Body of pancreas (tissue), 4 donors: ENCODE results near the gene OLA1. TPM values are rescaled to one million over a fixed set of nuclear protein-coding genes. Genes with fewer than 3 reads are reported as not detected.
"Not testable (repeated sequence)": the region's sequence is repeated elsewhere in the genome, so short reads cannot be mapped to it uniquely, and the experiment has no call there.

Experiments used
- ATAC-seq: fragments of 150-250 bp; one replicate; pipeline ENCODE4 v1.9.1; 2016
- DNase-seq, 4 donors: peaks; one replicate each; pipeline ENCODE4 v3.0.0-alpha.2; 2019
- H3K27ac ChIP-seq, 4 donors: fragments of 200-600 bp; sonication (generic); 1 replicate in 3 of 4; 2 replicates in 1 of 4; pipeline versions ENCODE4 v1.5.1 to v1.6.1; 2016 to 2019; ENCODE audit warnings: mild to moderate bottlenecking in 1 of 4, mixed read lengths in 1 of 4, moderate library complexity in 1 of 4
- H3K27me3 ChIP-seq, 2 donors: fragments of 200-600 bp; sonication (generic); one replicate each; pipeline ENCODE4 v1.6.0; 2016; ENCODE audit warnings: mild to moderate bottlenecking in 1 of 2
- H3K36me3 ChIP-seq, 2 donors: fragments of 200-600 bp; sonication (generic); replicated peaks in 1 of 2; 2 replicates each; pipeline ENCODE4 v1.5.1; 2016; ENCODE audit warnings: low read depth in 2 of 2; ENCODE audit not compliant: insufficient read depth in 1 of 2
- H3K4me1 ChIP-seq: fragments of 200-600 bp; sonication (generic); one replicate; pipeline ENCODE4 v1.6.0; 2016
- H3K4me3 ChIP-seq, 2 donors: fragments of 200-600 bp; sonication (generic); 1 replicate in 1 of 2; 2 replicates in 1 of 2; pipeline ENCODE4 v1.5.1; 2016 to 2019
- H3K9me3 ChIP-seq, 3 donors: fragments of 200-600 bp; sonication (generic); 1 replicate in 2 of 3; 2 replicates in 1 of 3; pipeline ENCODE4 v1.5.1; 2016
- CTCF ChIP-seq, 7 experiments: fragments of 450-650 bp in 4 of 7; fragments of 200-600 bp in 3 of 7; sonication (generic) in 3 of 7; IDR thresholded peaks; one replicate each; pipeline ENCODE4 v1.5.1; 2016 to 2019; ENCODE audit warnings: antibody characterized with exemption in 7 of 7
- POLR2A ChIP-seq, 3 donors: fragments of 450-650 bp; IDR thresholded peaks; one replicate each; pipeline ENCODE4 v1.6.1; 2016; ENCODE audit warnings: antibody characterized with exemption in 3 of 3, mild to moderate bottlenecking in 2 of 3
- WGBS, 2 donors: methylation state at CpG; one replicate each; pipeline ENCODE4 v1.1.5; 2017; 5-methylcytosine and 5-hydroxymethylcytosine counted together
- intact Hi-C: fragments of 100-400 bp; cut with DNase I; formaldehyde crosslinking; loops from one replicate; pipeline ENCODE4 v1.15.1; 2023
- total RNA-seq, 2 donors: library from RNA; depleted of rRNA; stranded (reverse); fragments of >200 nt; gene quantifications; one replicate each; pipeline ENCODE4 v1.1.0, GENCODE V29; 2016

Gene OLA1
- total RNA-seq, 2 donors from 2014 or later, result 17.8 to 43.3 TPM

GRCh38 chr2:174246944-174247381 is 1.4 kb downstream of the OLA1 start:
- H3K4me1 ChIP-seq, result peaks cover 28% of the 10 kb centered on the region
- no peaks in the 10 kb centered on the region for H3K36me3 ChIP-seq
- no peak for ATAC-seq
- H3K27ac ChIP-seq, result peak overlapping the region in 3 of 4 donors; percentile 84 to 90 (median 89)
- TF ChIP-seq CTCF (IDR thresholded peaks at IDR 0.05) (no peak), POLR2A (IDR thresholded peaks at IDR 0.05) (no peak)
- WGBS, 2 donors, result 36 to 47% methylated on average over 18 of the region's 18 CpGs
- no peaks in the 10 kb centered on the region for H3K9me3 ChIP-seq
- no peak overlapping the region for H3K4me3 ChIP-seq
- no peaks in the 10 kb centered on the region for H3K27me3 ChIP-seq
- peak in 3 of 4 donors; percentile 6 to 43 (median 16) for DNase-seq
- intact Hi-C loops, result no loop called here

- DNase-seq, H3K4me3 ChIP-seq, H3K27ac ChIP-seq, intact Hi-C loops, ATAC-seq, H3K9me3 ChIP-seq, H3K27me3 ChIP-seq, H3K36me3 ChIP-seq: not testable (repeated sequence)
- WGBS, 2 donors, result 82 to 95% methylated on average over 6 of the region's 6 CpGs
- H3K4me1 ChIP-seq, result peaks cover 28% of the 10 kb centered on the region
Measured at GRCh38 chr2:174245628-174246027, 2.7 kb downstream of the OLA1 start.

- WGBS, 2 donors, result 88 to 91% methylated on average over 3 of the region's 3 CpGs
- H3K4me1 ChIP-seq, result peaks cover 28% of the 10 kb centered on the region
- no peaks in the 10 kb centered on the region for H3K9me3 ChIP-seq
- ATAC-seq, result no peak
- TF ChIP-seq CTCF (IDR thresholded peaks at IDR 0.05) (no peak), POLR2A (IDR thresholded peaks at IDR 0.05) (no peak)
- DNase-seq, result no peak
- H3K27ac ChIP-seq, result no peak overlapping the region
- H3K4me3 ChIP-seq, result no peak overlapping the region
- H3K36me3 ChIP-seq, result no peaks in the 10 kb centered on the region
- intact Hi-C loops, result no loop called here
- H3K27me3 ChIP-seq, result no peaks in the 10 kb centered on the region
Measured at GRCh38 chr2:174245065-174245464, 3.3 kb downstream of the OLA1 start.

GRCh38 chr2:174243812-174244211 is 4.5 kb downstream of the OLA1 start:
- Histone ChIP-seq H3K36me3 (no peaks in the 10 kb centered on the region), H3K9me3 (no peaks in the 10 kb centered on the region), H3K27me3 (no peaks in the 10 kb centered on the region), H3K4me1 (peaks cover 22% of the 10 kb centered on the region), H3K4me3 (no peak overlapping the region), H3K27ac (no peak overlapping the region)
- intact Hi-C loops, result no loop called here
- DNase-seq, result no peak
- WGBS, 2 donors, result 88 to 95% methylated on average over 3 of the region's 3 CpGs
- no peak for ATAC-seq
- TF ChIP-seq POLR2A (IDR thresholded peaks at IDR 0.05) (no peak), CTCF (IDR thresholded peaks at IDR 0.05) (no peak)

- Histone ChIP-seq H3K9me3 (no peaks in the 10 kb centered on the region), H3K4me1 (peaks cover under 1% of the 10 kb centered on the region), H3K4me3 (no peak overlapping the region), H3K27me3 (no peaks in the 10 kb centered on the region), H3K36me3 (no peaks in the 10 kb centered on the region), H3K27ac (no peak overlapping the region)
- intact Hi-C loops, result no loop called here
- TF ChIP-seq CTCF (IDR thresholded peaks at IDR 0.05), result no peak
- no peak for TF ChIP-seq POLR2A (IDR thresholded peaks at IDR 0.05)
- no peak for ATAC-seq
- no peak for DNase-seq
- WGBS, 2 donors, result 94 to 100% methylated on average over 1 of the region's 1 CpG
Measured at GRCh38 chr2:174240097-174240496, 8.2 kb downstream of the OLA1 start.
